Muscle layer of duodenum (tissue), 2 donors: ENCODE data around the gene A3GALT2.

ENCODE experiments used
- H3K27ac ChIP-seq: one replicate; pipeline ENCODE4 v1.7.0; 2013; ENCODE audit warnings: mild to moderate bottlenecking, low read length
- H3K27me3 ChIP-seq: one replicate; pipeline ENCODE4 v1.7.0; 2013; ENCODE audit warnings: low read depth, mild to moderate bottlenecking, control low read depth, low read length
- H3K36me3 ChIP-seq, 2 donors: one replicate each; pipeline ENCODE4 v1.7.0; 2013; ENCODE audit warnings: low read length in 2 of 2, control low read depth in 1 of 2, mild to moderate bottlenecking in 1 of 2; ENCODE audit not compliant: insufficient read depth in 2 of 2, control insufficient read depth in 1 of 2
- H3K4me1 ChIP-seq, 2 donors: one replicate each; pipeline ENCODE4 v1.7.0; 2013; ENCODE audit warnings: low read length in 2 of 2, mild to moderate bottlenecking in 2 of 2, control low read depth in 1 of 2, moderate library complexity in 1 of 2; ENCODE audit not compliant: insufficient read depth in 2 of 2, control insufficient read depth in 1 of 2
- H3K4me3 ChIP-seq, 2 donors: one replicate each; pipeline ENCODE4 v1.7.0; 2013; ENCODE audit warnings: low read length in 2 of 2, low read depth in 1 of 2, mild to moderate bottlenecking in 1 of 2
- H3K9me3 ChIP-seq, 2 donors: one replicate each; pipeline ENCODE4 v1.7.0; 2013; ENCODE audit warnings: low read length in 2 of 2, control low read depth in 1 of 2, mild to moderate bottlenecking in 1 of 2; ENCODE audit not compliant: control insufficient read depth in 1 of 2
- donor health status: healthy.

The A3GALT2 gene

GRCh38 chr1:33341190-33341589 lies 20.3 kb upstream of the A3GALT2 start:
- Histone ChIP-seq H3K4me1 (peaks cover 65 to 87% of the 10 kb centered on the region in 2 donors), H3K9me3 (no peaks in the 10 kb centered on the region), H3K4me3 (no peak overlapping the region), H3K36me3 (peaks cover 3 to 17% of the 10 kb centered on the region in 2 donors), H3K27ac (peak overlapping the region; percentile 96), H3K27me3 (no peaks in the 10 kb centered on the region)

DNA sequence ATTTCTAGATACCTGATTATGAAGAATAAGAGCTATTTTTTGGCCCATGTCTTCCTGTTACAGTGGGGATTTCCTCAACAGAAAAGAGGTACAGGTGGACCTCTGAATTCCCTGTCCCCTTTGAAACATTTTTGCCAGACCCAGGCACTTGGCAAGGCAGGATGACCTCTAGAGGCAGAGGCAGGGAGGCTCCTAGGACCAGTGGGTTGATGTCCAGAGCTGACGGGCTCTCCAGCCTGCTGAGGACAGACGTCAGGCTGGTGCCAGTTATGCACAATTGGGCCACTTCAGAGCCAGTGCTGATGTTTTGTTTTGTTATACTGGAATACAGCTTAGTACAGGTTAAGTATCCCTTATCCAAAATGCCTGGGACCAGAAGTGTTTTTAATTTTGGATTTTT lies 18.5 kb upstream of the A3GALT2 start:
- Histone ChIP-seq H3K4me1 (peaks cover 63 to 82% of the 10 kb centered on the region in 2 donors), H3K4me3 (peak overlapping the region; percentile 9 to 46), H3K27ac (peak overlapping the region; percentile 96)

DNA sequence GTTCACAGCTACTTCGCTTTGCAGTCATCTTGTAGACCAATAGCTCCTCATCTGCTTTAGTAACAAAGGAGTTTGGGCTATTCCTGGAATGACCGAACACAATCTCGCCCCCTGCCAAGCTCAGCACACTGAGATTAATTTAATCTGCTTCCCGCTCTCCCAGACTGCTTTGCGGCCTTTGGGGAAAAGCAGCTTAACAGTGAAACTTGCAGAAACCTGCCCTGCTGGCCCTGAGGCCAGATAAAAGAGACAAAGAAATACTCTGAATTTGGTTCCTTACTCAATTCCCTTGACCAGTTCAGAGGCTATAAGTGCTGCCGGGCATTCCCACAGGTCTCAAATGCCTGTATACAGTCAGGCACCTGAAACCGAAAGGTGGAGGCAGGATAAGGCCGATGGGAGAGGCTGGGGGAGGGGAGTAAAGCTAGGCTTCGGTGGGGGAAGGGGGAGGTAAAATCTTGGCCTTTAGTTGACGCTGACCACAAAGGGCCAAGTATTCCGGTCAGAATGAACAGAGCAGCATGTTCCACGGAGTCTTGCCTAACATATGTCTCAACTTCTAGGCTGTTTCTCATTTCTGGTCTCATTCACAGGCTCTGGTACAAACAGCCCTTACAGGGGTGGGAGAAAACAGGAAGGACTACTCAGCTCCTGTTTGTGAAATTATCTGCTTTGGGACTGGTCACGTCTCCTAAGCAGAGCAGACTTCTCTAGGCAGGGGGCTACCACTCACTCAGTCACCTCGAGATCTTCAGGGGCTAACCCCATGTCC lies 17.7 kb upstream of the A3GALT2 start:
- Histone ChIP-seq H3K27ac (peak overlapping the region; percentile 96), H3K4me1 (peaks cover 58 to 83% of the 10 kb centered on the region in 2 donors), H3K9me3 (no peaks in the 10 kb centered on the region), H3K36me3 (peaks cover 13 to 19% of the 10 kb centered on the region in 2 donors), H3K27me3 (no peaks in the 10 kb centered on the region), H3K4me3 (peak overlapping the region; percentile 9 to 46)

More for the DNA sequence above, 18.5 kb upstream of the A3GALT2 start:
- Histone ChIP-seq H3K36me3 (peaks cover 11 to 21% of the 10 kb centered on the region in 2 donors), H3K27me3 (no peaks in the 10 kb centered on the region), H3K9me3 (no peaks in the 10 kb centered on the region)

GRCh38 chr1:33338048-33338439 lies 17.1 kb upstream of the A3GALT2 start:
- Histone ChIP-seq H3K27me3 (no peaks in the 10 kb centered on the region), H3K27ac (peak overlapping the region; percentile 96), H3K9me3 (no peaks in the 10 kb centered on the region), H3K36me3 (peaks cover 15 to 21% of the 10 kb centered on the region in 2 donors), H3K4me1 (peaks cover 59 to 83% of the 10 kb centered on the region in 2 donors), H3K4me3 (peak overlapping the region; percentile 9 to 46)

DNA sequence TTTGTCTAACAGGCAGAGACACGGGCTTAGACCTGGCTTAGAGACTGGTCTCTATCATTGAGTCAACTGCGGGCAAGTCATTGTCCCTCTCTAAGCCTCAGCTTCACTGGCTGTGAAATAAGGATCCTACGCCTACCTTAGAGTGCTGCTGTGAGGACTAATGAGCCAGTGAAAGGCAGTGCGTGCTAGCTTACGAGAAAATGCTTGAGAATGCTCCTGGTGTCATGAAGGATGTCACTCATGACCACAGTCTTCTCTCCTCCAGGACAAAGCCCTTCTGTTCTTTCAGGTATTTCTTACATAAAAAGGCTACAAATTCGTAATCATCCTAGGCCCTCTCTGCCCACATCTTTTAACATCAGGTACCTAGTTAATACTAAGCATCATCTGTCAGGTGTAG lies 16.5 kb upstream of the A3GALT2 start:
- no peaks in the 10 kb centered on the region for H3K27me3 ChIP-seq
- H3K27ac ChIP-seq, result peak overlapping the region; percentile 96
- H3K4me1 ChIP-seq, result peaks cover 54 to 83% of the 10 kb centered on the region in 2 donors
- H3K36me3 ChIP-seq, result peaks cover 20 to 22% of the 10 kb centered on the region in 2 donors
- no peaks in the 10 kb centered on the region for H3K9me3 ChIP-seq
- H3K4me3 ChIP-seq, result no peak overlapping the region

DNA sequence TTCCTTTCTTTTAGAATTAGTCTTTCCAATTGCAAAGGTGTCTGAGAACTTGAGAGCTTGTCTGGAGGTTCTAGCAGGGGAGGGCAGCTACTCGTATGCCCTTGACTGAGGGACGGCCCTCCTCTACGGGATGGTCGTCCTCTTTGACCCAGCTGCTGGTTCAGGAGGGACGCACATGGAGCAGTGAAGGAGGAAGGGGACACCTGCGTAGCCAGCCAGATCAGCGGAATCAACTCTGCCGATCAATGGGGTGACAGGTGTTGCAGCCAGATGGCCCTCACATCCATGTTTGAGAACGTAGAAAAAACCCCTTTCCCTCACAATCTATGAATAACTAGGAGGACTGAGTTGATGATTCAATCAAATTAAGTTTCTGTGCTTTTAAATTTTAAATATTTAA lies 15.7 kb upstream of the A3GALT2 start:
- Histone ChIP-seq H3K4me3 (no peak overlapping the region), H3K27me3 (no peaks in the 10 kb centered on the region), H3K4me1 (peaks cover 45 to 83% of the 10 kb centered on the region in 2 donors), H3K27ac (no peak overlapping the region), H3K9me3 (no peaks in the 10 kb centered on the region), H3K36me3 (peaks cover 26 to 28% of the 10 kb centered on the region in 2 donors)

DNA sequence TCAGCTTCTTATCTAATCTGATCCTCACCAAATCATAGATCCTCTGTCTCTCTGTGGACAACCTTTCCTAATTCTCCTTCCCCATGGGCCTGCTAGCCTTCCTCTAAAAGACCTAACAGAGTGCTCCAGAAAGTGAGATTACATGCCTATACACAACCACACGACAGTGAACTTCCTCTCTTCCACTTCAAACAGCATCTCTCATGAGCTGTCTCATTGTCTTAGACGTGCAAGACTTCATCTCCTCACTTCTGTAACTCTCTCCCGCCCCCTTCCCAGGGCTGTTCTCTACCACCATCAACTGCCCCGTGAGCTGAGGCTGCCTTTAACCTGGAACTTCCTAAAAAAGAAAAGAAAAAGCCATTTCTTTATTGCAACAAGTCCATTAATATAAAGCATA lies 14.1 kb upstream of the A3GALT2 start:
- peaks cover 39 to 43% of the 10 kb centered on the region in 2 donors for H3K36me3 ChIP-seq
- no peaks in the 10 kb centered on the region for H3K27me3 ChIP-seq
- H3K4me3 ChIP-seq, result no peak overlapping the region
- H3K27ac ChIP-seq, result peak overlapping the region; percentile 61
- no peaks in the 10 kb centered on the region for H3K9me3 ChIP-seq
- peaks cover 34 to 72% of the 10 kb centered on the region in 2 donors for H3K4me1 ChIP-seq

DNA sequence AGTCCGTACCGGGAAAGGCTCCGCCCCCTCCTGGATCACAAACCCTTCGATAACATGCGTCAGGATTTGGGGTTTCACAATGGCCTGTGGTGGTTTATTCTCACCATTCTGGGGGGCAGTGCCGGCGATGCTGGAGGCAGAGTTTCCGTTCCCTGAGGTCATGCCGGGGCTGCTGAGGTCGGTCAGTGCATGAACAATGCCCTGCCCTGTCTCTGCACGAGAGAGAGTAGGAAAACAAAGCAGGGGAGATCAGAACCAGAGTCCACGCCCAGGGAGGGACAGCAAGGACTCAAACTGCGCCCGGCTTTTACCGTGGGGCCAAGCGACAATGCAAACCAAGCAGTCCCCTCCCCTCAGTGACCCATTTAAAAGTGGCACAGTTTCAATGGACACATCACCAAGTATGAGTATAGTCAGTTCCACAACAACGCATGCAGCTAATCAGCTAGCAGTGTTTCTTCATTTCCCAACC lies 13.2 kb upstream of the A3GALT2 start:
- Histone ChIP-seq H3K36me3 (peaks cover 48 to 52% of the 10 kb centered on the region in 2 donors), H3K27ac (peak overlapping the region; percentile 61), H3K9me3 (no peaks in the 10 kb centered on the region), H3K4me1 (peaks cover 29 to 63% of the 10 kb centered on the region in 2 donors), H3K27me3 (no peaks in the 10 kb centered on the region), H3K4me3 (peak overlapping the region in 1 of 2 donors; percentile 4)

DNA sequence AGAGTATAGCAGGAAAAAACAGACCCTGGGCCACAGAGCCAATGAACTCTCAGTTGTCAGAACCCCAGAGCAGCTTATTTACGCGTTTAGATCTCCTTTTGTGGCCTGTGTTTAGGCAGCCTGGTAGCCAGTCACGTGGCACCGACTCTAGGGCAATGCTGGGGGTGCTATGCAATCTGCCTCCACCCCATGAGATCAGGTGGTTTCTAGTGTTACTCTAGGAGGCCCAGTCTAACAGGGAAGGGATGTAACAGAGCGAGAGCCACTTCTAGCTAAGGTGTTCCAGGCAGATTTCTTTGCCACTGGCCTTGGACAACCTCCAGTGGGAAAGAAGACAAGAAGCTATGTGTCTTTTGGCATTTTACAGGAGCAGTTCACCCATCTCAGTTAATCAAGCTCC lies 12.0 kb upstream of the A3GALT2 start:
- no peaks in the 10 kb centered on the region for H3K9me3 ChIP-seq
- peaks cover 19 to 59% of the 10 kb centered on the region in 2 donors for H3K4me1 ChIP-seq
- H3K36me3 ChIP-seq, result peaks cover 60 to 63% of the 10 kb centered on the region in 2 donors
- no peak overlapping the region for H3K27ac ChIP-seq
- no peaks in the 10 kb centered on the region for H3K27me3 ChIP-seq
- H3K4me3 ChIP-seq, result no peak overlapping the region

DNA sequence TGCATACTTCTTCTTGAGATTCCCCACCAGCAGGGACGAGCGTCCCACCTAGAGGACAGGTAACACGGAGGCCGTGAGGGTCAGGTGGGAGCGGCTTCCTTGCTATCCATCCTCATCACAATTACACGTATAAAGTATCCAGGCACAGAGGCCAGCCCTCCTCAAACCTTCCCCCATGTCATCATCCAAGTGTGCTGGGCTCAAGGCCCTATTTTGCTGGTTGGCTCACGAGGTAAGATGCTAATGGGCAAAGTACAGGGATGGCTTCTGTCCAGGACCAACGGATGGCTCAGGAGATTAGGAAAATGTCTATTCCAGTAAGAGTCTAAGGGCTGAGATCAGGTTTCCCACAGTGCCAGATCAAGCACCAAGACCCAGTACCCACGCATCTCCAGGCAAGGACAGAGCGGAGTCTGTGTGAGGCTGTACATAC lies 11.5 kb upstream of the A3GALT2 start:
- no peak overlapping the region for H3K4me3 ChIP-seq
- peaks cover 65 to 68% of the 10 kb centered on the region in 2 donors for H3K36me3 ChIP-seq
- H3K27me3 ChIP-seq, result no peaks in the 10 kb centered on the region
- no peaks in the 10 kb centered on the region for H3K9me3 ChIP-seq
- H3K27ac ChIP-seq, result no peak overlapping the region
- H3K4me1 ChIP-seq, result peaks cover 19 to 64% of the 10 kb centered on the region in 2 donors

DNA sequence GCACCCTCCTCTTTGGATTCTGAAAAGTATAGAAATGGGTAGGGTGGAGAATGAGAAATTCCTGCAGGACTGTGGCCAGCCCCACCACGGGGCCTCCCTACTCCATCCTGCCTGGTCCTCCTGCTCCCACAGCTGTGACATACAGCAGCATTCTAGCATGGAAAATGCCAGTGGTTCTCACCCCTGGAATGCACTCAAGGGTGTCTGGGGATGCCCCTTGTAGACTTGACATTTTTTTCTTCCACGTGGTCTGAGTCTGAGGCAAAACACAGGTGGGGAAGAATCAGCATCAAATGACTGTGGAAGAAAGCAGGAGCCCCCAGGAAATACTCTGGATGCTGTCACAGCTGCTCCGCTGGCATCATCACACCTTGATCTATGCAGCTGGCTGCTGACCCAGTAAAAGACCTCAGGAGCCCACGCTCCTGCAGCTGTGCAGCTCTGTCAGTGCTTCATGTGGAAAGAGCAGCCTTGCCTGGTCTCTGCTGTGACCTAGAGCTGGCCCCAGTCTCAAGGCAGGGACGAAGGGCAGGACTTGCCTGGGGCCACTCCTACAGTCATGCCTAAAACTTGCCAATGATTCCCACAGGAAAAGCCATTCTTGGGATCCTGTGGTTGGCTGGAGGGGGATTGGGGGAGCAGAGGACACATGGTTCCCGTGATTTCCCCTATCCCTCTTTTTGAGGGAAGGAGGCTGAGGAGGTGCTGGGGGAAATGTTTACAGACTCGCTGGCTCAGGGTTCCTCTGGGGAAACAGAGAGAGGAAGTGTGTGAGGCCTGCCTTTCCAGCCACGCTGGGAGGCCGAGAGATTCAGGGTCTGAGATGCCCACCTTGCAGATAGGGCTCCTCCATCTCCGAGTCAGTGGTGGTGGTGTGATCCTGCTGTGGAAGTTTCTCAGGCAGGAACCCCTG lies 10.8 kb upstream of the A3GALT2 start:
- Histone ChIP-seq H3K27ac (no peak overlapping the region), H3K4me3 (no peak overlapping the region), H3K4me1 (peaks cover 19 to 67% of the 10 kb centered on the region in 2 donors), H3K36me3 (peaks cover 70 to 74% of the 10 kb centered on the region in 2 donors), H3K9me3 (no peaks in the 10 kb centered on the region), H3K27me3 (no peaks in the 10 kb centered on the region)
